HG03095 (cell line): Measurements from ENCODE around the gene KRTAP10-1.
"Not testable (repeated sequence)": the region's sequence is repeated elsewhere in the genome, so short reads cannot be mapped to it uniquely, and the experiment has no call there.

ENCODE experiments used
- ATAC-seq: cut with Tn5 transposase; IDR thresholded peaks from one replicate; pipeline ENCODE4 v1.9.1; 2021; ENCODE audit warnings: moderate library complexity; ENCODE audit not compliant: unreplicated experiment

Gene KRTAP10-1

DNA sequence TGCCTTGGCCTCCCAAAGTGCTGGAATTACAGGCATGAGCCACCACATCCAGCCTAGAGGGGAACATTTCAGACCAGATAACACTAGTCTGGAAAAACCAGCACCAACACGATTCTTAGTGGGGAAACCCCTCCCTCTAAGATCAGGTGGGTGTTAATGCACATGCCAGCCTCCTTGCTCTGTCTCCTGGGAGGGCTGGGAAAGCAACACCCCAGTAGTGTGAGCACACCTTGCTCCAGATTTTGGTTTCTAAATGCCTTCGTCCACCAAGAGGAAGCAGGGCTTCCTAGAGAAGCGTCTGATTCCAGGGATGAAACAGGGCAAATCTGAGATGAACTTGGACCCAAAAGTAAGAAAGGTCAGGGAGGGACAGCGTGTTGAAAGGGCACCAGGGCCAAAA is 31.3 kb upstream of the KRTAP10-1 start:
- no peak for ATAC-seq

DNA sequence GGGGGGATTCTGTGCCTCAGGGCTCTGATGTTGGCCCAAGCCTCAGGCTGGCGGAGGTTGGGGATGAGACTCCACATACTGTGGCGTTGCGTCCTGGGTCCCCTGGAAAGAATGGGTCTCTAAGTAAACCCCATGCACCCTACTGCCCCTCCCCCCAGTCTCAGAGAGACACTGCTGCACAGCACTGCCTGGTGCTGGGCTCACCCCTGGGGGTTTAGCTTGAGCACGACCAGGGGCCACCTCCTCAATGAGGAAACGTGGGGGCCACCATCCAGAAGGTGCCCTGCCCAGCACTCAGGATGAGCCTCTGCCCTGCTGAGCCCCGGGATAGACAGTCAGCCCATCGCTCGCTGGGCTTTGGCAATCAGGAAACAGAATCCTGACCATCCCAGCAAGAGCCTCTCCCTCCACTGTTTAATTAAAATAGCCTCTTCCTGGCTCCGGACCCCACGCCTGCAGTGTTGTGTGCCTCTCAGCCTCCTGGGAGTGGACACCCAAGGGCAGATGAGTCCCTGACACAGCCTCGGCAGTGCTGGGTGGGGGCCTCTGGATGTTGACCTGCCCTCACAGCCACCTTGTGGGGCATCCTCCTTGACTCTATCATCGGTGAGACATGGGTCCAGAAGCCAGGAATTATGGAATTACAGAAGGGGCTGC is 30.0 kb upstream of the KRTAP10-1 start:
- no peak for ATAC-seq

DNA sequence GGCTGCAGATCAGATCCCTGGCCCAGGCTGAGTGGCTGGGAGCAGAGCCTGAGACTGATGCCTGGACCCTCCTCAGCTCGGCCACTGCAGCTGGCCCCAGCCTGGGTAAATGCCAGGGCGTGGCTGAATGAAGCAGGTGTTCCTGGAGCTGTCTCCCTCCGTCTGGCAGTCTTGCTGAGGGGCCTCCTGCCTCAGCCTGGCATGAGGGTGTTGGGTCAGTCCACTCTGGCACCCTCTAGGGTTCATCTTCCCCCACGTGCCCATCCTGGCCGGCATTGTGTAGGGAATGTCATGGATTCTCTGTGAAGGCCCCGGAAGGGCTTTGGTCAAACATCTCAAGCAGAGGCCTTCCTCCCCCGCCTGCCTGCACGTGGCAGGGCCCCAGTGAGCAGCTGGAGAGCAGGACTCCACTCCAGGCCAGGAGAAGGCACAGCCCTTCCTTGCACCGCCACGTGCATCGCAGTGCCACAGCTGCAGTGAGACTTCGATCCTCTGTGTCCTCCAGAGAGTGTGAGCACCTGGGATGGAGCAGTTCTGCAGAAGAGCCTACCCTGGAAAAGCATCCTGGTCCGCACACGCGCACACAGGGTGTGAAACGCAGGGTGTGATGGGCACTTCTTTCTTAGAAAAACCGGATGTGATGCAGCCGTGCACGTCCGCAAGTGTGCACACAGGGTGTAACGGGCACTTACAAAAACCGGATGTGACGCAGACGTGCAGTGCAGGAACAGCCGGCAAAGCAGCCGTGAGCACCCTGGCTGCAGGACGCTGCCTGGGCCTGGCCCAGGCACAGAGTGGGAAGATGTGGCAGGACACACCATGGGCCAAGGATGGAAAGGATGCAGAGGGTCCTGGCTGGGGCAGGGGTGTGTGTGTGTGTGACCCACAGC is 28.9 kb upstream of the KRTAP10-1 start:
- no peak for ATAC-seq

DNA sequence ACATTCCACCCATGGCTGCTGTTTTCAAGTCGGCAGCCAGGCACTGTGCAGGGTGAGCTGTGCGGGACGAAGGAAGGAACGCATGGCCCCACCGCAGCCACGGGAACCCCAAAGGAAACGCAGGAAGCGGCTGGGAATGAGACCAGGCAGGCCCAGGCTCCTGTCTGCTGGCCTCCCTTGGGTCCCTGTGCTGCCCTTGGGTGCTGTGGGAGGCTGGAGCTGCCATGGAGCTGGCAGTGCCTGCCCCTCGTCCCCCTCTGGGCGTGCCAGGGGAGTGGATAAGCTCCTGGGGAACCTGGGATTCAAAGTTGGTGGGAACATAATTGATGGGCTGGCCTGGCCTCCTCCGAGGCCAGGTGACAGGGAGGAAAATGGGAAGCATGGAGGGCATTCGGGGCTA is 28.3 kb upstream of the KRTAP10-1 start:
- ATAC-seq: no peak

DNA sequence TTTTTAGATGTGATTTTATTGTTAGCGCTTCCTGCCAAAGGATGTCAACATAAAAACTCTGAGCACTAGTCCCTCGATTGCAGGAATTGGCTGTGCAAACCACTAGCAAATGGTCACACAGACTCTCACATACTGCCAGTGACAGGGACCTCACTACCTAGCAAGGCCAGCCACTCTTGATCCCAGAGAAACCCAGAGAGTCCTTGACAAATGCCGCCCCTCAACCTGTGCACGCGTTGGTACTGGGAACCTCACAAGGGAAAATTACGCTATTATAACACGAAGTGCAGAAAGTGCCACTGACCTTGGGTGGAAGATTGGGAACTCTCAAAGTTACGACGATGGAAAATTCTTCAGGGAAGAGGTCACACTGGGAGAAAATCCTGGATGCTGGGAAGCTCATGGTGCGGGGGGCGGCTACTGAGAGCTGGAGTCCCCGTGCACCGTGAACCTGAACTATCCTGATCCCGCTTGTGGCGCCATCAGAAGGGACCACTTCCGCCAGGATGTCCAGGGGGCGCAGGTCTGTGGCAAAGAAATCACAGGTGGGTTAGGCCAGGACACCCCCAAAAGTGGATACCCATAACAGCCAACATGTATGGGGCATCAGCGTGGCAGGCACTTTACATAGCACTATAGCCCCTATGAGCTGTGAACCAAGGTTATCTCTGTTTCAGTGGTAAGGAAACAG is 27.6 kb upstream of the KRTAP10-1 start:
- ATAC-seq: no peak

DNA sequence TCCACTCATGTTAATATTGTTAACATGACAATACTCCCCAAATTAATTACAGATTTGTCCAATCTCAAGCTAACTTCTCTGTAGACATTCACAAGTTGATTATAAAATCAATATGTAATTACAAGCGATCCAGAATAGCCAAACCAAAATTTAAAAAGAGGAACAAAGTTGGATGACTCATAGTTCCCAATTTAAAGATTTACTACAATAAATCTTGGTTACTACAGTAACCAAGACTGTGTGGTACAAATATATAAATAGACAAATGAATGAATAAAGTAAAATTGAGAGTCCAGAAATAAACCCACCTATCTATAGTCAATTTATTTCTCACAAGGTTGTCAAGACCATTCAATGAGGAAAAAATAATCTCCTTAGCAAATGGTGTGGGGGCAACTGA is 26.4 kb upstream of the KRTAP10-1 start:
- no peak for ATAC-seq

DNA sequence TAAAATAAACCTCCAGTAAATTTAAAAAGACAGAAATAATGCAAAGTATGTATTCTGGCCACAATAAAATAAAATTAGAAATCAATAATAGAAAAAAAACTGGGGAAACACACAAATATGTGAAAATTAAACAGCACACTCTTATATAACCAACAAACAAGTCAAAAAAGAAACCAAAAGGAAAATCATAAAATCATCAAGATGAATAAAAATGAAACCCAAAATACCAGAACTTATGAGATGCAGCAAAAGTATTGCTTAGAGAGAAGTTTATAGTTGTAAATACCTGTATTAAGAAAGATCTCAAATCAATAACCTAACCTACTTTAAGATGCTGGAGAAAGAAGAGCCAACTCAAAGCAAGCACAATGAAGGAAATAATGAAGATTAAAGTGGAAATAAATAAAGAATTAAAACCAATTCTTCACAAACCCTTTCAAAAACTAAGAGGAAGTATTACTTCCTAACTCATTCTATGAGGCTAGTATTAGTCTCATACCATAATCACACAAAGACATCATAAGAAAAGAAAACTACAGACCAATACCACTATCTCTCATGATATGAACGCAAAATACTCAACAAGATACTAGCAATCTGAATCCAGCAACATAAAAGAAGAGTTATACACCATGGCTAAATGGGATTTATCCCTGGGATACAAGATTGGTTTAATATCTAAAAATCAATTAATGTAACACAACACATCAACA is 25.0 kb upstream of the KRTAP10-1 start:
- ATAC-seq: no peak

DNA sequence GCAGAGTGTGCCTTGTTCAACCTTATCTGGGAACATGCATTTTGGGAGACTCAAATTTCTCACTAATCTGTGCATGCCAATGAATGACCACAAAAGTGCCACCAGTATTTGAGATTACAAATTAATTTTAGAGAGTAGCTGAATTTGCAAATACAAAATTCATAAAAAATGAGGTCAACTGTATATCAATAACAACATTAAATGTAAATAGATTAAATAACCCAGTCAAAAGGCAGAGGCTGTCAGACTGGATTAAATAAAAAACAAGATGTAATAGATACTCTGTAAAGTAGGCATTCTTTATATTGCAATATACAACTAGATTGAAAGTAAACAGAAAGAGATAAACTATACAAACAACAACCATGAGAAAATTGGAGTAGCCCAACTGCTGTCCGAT is 24.1 kb upstream of the KRTAP10-1 start:
- no peak for ATAC-seq

DNA sequence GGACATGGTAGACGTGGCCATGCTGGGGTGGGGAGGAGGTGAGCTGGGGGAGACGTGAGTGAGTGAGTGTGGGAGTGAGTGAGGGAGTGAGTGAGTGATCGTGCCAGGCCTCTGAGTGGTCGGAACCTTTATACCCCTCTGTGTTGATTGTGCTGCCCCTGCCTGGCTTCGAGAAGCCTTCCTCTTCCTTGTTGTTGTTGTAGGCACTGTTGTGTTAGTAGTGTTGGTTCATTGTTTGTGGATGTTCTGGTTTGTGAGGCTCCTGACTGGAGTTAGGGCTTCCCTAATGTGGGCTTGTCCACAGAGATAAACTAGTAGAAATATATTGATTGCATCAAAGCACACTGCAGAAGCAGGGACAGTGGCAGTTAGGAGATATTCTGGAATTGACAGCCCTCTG is 18.7 kb upstream of the KRTAP10-1 start, which contains the start of gene KRTAP10-3:
KRTAP10-3 (minus strand) TSS at position 101 of the 400 bp plus-strand sequence; CDS start at position 21, 80 bp downstream.
- no peak for ATAC-seq

DNA sequence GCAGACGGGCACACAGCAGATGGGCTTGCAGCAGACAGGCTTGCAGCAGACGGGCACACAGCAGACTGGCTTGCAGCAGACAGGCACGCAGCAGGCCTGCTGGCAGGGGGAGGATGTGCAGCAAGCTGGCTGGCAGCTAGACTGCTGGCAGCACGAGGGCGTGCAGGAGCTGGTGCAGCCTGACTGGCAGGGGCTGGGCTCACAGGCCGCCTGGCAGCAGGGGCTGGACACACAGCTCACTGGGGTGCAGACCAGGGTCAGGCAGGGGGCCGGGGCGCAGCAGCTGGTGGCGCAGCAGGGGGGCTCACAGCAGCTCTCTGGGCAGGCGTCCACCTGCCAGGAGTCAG is 18.3 kb upstream of the KRTAP10-1 start:
- not testable (repeated sequence) for ATAC-seq

DNA sequence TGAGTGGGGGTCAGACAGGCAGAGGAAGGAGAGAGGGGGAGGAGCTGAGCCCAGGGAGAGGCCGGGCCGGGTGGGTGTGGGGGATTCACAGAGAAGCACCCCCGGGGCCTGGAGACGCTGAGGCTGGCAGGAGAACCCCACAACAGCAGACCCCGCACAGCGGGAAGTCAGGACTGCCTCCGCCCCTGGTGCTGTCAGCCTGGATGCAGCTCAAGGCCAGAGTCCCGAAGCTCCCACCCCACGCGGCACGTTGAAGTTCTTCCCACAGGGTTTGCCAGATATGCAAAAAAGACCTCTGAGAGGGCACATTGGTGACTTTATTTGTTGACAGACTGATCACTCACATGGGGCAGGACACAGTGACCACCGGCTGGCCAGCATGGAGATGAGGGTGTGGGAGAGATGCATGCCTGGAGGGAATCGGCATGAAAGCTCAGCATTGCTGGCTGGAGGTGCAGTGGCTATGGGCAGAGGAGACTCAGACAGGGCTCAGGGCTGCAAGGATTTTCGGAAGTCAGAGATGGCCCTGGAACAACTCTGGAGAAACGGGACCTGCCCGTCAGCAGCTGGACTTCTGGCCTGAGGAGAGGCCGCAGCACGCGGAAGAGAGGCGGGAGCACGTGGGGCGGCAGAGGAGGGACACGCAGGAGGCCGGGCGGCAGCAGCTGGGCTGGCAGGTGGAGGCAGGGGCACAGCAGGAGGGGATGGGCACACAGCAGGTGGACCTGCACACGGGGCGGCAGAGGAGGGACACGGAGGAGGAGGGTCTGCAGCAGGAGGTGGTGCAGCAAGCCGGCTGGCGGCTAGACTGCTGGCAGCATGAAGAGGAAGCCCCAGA is 17.7 kb upstream of the KRTAP10-1 start:
- ATAC-seq: no peak

DNA sequence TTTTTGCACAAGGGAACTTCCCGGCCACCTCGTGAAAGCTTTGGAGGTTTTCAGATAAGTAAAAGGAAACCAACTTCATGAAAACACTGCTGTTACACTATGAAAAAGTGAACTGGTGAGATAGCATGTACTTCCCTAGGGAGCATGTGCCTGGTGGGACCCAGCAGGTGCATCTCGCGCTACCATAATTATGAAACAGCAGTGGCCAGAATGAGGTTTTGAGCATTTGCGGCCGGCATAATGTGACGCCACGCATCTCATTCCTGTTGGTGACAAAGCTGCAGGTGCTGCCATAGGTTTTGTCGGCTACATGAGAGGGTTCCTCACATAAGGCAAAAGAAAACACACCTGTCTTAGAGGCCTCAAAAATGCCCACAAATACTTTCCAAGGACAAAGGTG is 16.9 kb upstream of the KRTAP10-1 start:
- no peak for ATAC-seq

DNA sequence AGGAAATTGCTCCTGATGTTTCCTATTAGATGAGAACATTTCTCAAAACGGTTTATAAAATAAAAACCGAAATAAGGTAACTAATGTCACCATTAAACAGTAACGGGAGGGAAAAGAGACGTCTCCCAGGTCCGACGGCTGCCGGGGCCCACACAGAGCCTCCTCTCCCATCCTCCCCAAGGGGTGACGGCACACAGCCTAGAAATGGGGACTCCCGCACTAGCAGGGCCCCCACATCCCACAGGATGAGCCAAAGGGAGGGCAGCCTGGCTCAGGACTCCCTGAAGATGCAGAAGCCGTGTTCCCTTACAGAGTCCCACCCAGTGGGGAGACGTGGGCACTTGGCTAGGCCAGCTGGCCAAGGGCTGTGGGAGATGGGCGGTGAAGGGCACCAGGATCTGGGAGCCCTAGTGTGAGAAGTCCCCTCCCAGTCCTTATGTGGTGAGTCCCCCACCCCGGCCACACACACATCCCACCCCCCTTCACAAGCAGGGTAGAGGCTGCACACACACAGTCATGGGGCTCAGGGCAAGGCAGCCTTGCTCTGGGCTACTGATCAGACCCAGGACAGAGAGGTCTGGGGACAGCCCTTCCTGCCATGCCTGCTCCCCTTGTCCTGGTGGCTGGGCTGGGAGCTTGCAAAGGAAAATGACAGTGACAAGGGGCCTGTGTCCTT is 15.3 kb upstream of the KRTAP10-1 start:
- ATAC-seq: no peak

DNA sequence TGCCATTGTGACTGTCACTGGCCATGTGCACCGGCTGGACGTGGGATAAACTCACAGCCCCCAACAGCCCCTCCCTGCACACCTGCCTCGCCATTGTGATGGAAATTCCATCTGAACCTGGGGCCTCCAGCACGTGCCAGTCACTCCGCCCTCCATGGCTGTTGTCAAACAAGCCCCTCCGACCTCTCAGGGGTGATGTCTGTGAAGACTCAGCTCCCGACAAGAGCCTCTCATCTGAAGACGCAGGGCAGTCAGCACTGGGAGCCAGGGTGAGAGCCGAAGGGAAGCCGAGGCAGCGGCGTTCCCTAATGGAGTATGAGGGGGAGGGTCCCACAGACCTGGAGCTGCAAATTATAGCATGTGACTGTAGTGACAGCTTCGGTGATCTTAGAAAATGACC is 12.7 kb upstream of the KRTAP10-1 start:
- ATAC-seq: no peak

DNA sequence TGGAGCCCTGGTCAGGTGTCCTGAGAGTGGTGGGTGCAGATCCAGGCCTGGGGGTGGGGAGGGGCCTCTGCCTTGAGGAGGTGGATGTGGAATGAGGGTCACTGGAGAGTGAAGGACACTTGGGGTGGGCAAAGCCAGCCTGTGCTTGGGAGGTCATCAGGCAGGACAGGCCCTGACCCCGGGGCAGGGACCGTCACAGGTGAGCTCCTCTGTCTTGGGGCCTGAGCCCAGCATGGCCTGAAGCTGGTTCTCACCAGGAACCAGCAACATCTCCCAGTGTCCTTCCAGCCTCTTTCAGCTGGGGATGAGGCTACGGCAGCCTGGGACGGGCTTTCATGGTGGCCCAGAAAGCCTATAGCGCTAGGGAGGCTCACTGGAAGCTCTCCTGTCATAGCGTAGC is 12.1 kb upstream of the KRTAP10-1 start:
- ATAC-seq: no peak

DNA sequence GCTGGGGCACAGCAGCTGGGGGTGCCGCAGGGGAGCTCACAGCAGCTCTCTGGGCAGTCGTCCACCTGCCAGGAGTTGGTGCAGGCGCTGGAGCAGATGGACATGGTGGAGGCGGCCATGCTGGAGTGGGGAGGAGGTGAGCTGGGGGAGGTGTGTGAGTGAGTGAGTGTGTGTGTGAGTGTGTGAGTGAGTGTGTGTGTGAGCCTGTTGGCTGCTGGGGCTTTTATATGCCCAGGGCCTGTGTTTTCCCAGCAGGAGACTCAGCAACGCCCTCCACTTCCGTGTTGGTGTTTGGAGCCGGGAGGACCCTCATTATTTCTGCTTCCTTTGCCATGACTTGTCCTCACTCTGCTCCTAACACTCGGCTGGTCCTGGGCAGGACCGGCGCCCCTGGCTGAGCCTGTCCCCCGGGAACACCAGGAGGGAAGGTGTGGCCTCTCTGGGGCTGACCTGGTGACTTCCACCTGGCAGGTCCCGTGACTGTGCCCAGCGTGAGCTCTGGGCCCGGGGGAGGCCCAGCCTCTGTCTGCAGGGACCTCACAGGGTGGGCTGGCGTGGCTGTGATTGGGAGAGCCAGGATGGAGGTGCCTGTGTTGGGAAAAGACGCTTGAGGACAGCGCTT is 11.5 kb upstream of the KRTAP10-1 start, which contains the start of gene KRTAP10-2:
KRTAP10-2 (minus strand) TSS at position 166 of the 622 bp plus-strand sequence; CDS start at position 119, 47 bp downstream.
- no peak for ATAC-seq

DNA sequence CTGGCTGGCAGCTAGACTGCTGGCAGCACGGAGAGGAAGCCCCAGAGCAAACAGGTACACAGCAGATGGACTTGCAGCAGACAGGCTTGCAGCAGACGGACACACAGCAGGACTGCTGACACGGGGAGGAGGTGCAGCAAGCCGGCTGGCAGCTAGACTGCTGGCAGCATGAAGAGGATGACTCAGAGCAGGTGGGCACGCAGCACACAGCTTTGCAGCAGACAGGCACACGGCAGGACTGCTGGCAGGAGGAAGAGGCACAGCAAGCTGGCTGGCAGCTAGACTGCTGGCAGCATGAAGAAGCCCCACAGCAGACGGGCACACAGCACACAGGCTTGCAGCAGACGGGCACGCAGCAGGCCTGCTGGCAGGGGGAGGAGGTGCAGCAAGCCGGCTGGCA is 10.8 kb upstream of the KRTAP10-1 start:
- no peak for ATAC-seq

DNA sequence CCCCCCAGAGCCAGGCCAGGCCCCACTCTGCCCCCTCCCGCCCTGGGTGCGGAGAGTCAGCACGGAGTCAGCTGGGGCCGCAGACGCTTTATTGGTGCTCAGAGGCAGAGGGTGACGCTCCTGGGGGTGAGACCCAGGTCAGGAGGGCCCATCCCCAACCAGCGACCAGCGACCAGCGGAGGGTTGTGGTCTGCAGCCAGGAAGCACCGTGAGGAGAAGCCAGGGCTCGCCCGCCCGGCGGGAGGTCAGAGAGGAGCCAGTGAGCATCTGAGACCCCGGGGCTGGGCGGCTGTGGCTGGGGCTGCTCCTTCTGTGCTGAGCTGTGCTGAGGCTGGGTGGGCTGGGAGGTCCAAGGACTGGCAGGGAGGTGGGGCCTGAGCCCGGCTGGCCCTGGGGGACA is 10.3 kb upstream of the KRTAP10-1 start:
- ATAC-seq: not testable (repeated sequence)
